Prostate gland (tissue), 2 donors: ENCODE data around the gene CPOX.

Experiments
- CTCF ChIP-seq, 4 experiments: fragments of 200-600 bp in 2 of 4; fragments of 450-650 bp in 2 of 4; sonication (generic) in 2 of 4; IDR thresholded peaks; 1 replicate in 3 of 4; 2 replicates in 1 of 4; pipeline ENCODE4 v1.5.1; 2016 to 2019; ENCODE audit warnings: antibody characterized with exemption in 4 of 4, mild to moderate bottlenecking in 2 of 4, moderate library complexity in 2 of 4
- POLR2A ChIP-seq: fragments of 450-650 bp; IDR thresholded peaks from one replicate; pipeline ENCODE4 v1.6.1; 2016; ENCODE audit warnings: antibody characterized with exemption, mild to moderate bottlenecking
- POLR2AphosphoS5 ChIP-seq: sonication (generic); formaldehyde crosslinking; IDR thresholded peaks from one replicate; pipeline ENCODE4 v1.6.1; 2017; ENCODE audit warnings: antibody characterized with exemption

GRCh38 chr3:98599647-98600411, 6.4 kb upstream of the CPOX start:
- TF ChIP-seq POLR2A = no peak
- TF ChIP-seq CTCF (IDR thresholded peaks at IDR 0.05) = no peak
- TF ChIP-seq POLR2AphosphoS5 = no peak
